ENCODE data around the gene REN.

REN gene

DNA sequence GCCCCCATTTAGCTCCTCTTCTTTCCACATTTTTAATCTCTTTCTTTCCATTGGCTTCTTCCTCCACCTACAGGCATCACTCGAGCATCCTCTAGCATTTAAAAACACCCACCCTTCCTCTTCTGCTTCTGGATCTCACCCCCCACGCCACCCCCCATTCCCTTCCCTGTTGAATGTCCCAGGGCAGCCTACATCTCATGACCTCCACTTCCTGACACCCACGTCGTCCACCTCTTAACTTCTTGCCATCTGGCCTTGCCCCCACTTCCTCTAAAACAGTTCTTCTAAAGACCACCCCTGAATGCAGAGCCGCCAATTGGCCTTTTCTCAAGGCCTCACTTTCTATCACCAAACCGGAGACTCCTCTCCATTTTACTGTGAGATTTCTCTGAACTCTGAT lies 8.2 kb downstream of the REN start:
- TF ChIP-seq CTCF (IDR thresholded peaks at IDR 0.05; ENCODE audit: insufficient read depth, low read depth, low read length, missing control alignments): no peak
- DNase-seq (ENCODE audit: low read depth): no peak
- no peak overlapping the region for H3K4me3 ChIP-seq (ENCODE audit: low read depth, low read length)

GRCh38 chr1:204155881-204156280 lies 10.3 kb downstream of the REN start:
- DNase-seq (ENCODE audit: low read depth): no peak
- no peak overlapping the region for H3K4me3 ChIP-seq (ENCODE audit: low read depth, low read length)
- no peak for TF ChIP-seq CTCF (IDR thresholded peaks at IDR 0.05; ENCODE audit: insufficient read depth, low read depth, low read length, missing control alignments)

DNA sequence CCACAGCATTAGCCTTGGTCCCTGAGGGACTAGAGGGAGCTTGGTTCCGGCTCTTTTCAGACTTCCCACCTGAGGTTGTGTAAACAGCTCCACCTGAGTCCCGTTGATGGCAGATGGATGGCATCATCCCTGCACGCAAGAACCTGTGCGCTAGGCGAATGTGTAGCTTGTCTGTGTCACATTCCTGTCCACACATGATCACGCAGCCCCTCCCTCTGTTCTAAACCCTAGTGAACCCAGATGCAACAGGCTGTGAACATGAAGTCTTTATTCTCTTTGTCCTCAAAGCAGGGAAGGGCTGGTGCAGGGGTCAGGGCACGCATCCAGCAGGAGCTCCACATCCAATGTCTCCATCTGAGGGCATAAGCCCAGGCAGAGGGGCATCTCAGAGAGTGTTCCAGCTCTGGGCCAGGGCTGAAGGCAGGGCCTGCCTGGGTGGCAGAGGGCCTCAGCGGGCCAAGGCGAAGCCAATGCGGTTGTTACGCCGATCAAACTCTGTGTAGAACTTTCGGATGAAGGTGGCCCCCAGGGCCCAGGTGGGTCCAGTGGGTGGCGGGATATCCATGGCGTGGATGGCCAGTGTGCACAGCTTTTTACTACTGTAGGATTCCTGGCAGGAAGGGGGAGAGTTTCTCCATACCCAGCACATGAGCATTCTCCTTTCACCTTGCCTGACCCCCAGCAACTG lies 11.4 kb downstream of the REN start:
- DNase-seq (ENCODE audit: low read depth): no peak
- TF ChIP-seq CTCF (IDR thresholded peaks at IDR 0.05; ENCODE audit: insufficient read depth, low read depth, low read length, missing control alignments): no peak
- H3K4me3 ChIP-seq (ENCODE audit: low read depth, low read length): no peak overlapping the region

- no peak overlapping the region for H3K4me3 ChIP-seq (ENCODE audit: low read depth, low read length)
- DNase-seq (ENCODE audit: low read depth): no peak
- no peak for TF ChIP-seq CTCF (IDR thresholded peaks at IDR 0.05; ENCODE audit: insufficient read depth, low read depth, low read length, missing control alignments)
Measured at GRCh38 chr1:204153667-204154066, 12.5 kb downstream of the REN start.

- no peak for TF ChIP-seq CTCF (IDR thresholded peaks at IDR 0.05; ENCODE audit: insufficient read depth, low read depth, low read length, missing control alignments)
- H3K4me3 ChIP-seq (ENCODE audit: low read depth, low read length): no peak overlapping the region
- no peak for DNase-seq (ENCODE audit: low read depth)
Measured at GRCh38 chr1:204152310-204153044, 13.7 kb downstream of the REN start.

GRCh38 chr1:204151552-204152309 lies 14.4 kb downstream of the REN start, which contains the start of gene ETNK2:
Gene ETNK2 (minus strand): TSS chr1:204152044. CDS start chr1:204151852, 192 bp downstream.
- H3K4me3 ChIP-seq (ENCODE audit: low read depth, low read length): no peak within 1 kb of the TSS

More at GRCh38 chr1:204151552-204152309, 14.4 kb downstream of the REN start, which contains the start of gene ETNK2:
- DNase-seq (ENCODE audit: low read depth): no peak
- no peak for TF ChIP-seq CTCF (IDR thresholded peaks at IDR 0.05; ENCODE audit: insufficient read depth, low read depth, low read length, missing control alignments)
